Hematopoietic multipotent progenitor cell treated with erythropoietin and hydrocortisone succinate and interleukin-3 and kit ligand, for 8 days (in vitro differentiated cells): ENCODE measurements around the gene NHEJ1.
A peak's percentile ranks its signal among the peaks of the same experiment; 100 is the strongest.

Experiments
- DNase-seq: peaks from one replicate; pipeline ENCODE4 v3.0.0-alpha.2; 2015

Gene NHEJ1

GRCh38 chr2:219165058-219165911, 4.7 kb upstream of the NHEJ1 start:
- peak; percentile 33 for DNase-seq

- no peak for DNase-seq
Observed at GRCh38 chr2:219163156-219163555, 2.5 kb upstream of the NHEJ1 start.

GRCh38 chr2:219161097-219161496, 482 bp upstream of the NHEJ1 start:
- DNase-seq = no peak

- no peak for DNase-seq
Observed at GRCh38 chr2:219159771-219160185, 837 bp downstream of the NHEJ1 start.

- DNase-seq = no peak
Observed at GRCh38 chr2:219158586-219158985, 2.0 kb downstream of the NHEJ1 start.

GRCh38 chr2:219158025-219158424, 2.6 kb downstream of the NHEJ1 start:
- peak; percentile 14 for DNase-seq

GRCh38 chr2:219157396-219157795, 3.2 kb downstream of the NHEJ1 start:
- no peak for DNase-seq

GRCh38 chr2:219155054-219155644, 5.5 kb downstream of the NHEJ1 start:
- DNase-seq = peak; percentile 88

- DNase-seq = no peak
Observed at GRCh38 chr2:219149667-219150066, 10.9 kb downstream of the NHEJ1 start.

GRCh38 chr2:219142329-219142728, 18.3 kb downstream of the NHEJ1 start:
- DNase-seq = no peak

GRCh38 chr2:219140722-219141121, 19.9 kb downstream of the NHEJ1 start:
- DNase-seq = no peak

GRCh38 chr2:219133976-219134375, 26.6 kb downstream of the NHEJ1 start:
- DNase-seq = no peak

GRCh38 chr2:219131744-219132143, 28.9 kb downstream of the NHEJ1 start:
- DNase-seq = no peak

- DNase-seq = no peak
Observed at GRCh38 chr2:219131327-219131726, 29.3 kb downstream of the NHEJ1 start.

- DNase-seq = no peak
Observed at GRCh38 chr2:219129589-219129988, 31.0 kb downstream of the NHEJ1 start.

- peak; percentile 30 for DNase-seq
Observed at GRCh38 chr2:219128396-219128795, 32.2 kb downstream of the NHEJ1 start.

GRCh38 chr2:219127037-219127635, 33.5 kb downstream of the NHEJ1 start:
- no peak for DNase-seq

GRCh38 chr2:219126555-219126954, 34.1 kb downstream of the NHEJ1 start:
- DNase-seq = no peak

GRCh38 chr2:219125886-219126270, 34.7 kb downstream of the NHEJ1 start:
- DNase-seq = no peak

- peak; percentile 25 for DNase-seq
Observed at GRCh38 chr2:219125225-219125885, 35.3 kb downstream of the NHEJ1 start.

- peak; percentile 83 for DNase-seq
Observed at GRCh38 chr2:219124381-219125110, 36.1 kb downstream of the NHEJ1 start.

- no peak for DNase-seq
Observed at GRCh38 chr2:219123356-219124135, 37.1 kb downstream of the NHEJ1 start.
